ENCODE data around the gene ENTREP1. TPM values are rescaled to one million over a fixed set of nuclear protein-coding genes. Genes with fewer than 3 reads are reported as not detected.

Gene ENTREP1
- 16.7 TPM for total RNA-seq

GRCh38 chr9:69324549-69325401 is at the start of gene ENTREP1:
TSS of gene ENTREP1 (plus strand) at chr9:69325215. CDS start at chr9:69325310, 95 bp downstream.

Other genes starting within 250 kb of the ENTREP1 start
- 104 TPM for gene TJP2, start 150.9 kb upstream of the ENTREP1 start, total RNA-seq

Measured in camera-type eye (tissue), 1 donor.